Measurements from ENCODE around the gene STIP1. TPM values are rescaled to one million over a fixed set of nuclear protein-coding genes. Genes with fewer than 3 reads are reported as not detected.

The STIP1 gene
- total and polyA plus RNA-seq, 2 donors (not counting 1 experiment from before 2014, with no cell fraction given): 49.8 to 78.7 TPM

GRCh38 chr11:64235437-64236161 lies 49.6 kb downstream of the STIP1 start:
- Mint-ChIP-seq H3K27ac (peak overlapping the region; percentile 96), H3K27me3 (no peaks in the 10 kb centered on the region), H3K9me3 (ENCODE audit: insufficient read depth) (no peaks in the 10 kb centered on the region), H3K4me1 (peaks cover 63% of the 10 kb centered on the region), H3K4me3 (peak overlapping the region; percentile 96)
- Histone ChIP-seq H3K27ac (ENCODE audit: low read length in 2 of 2) (peak overlapping the region; percentile 65 to 85), H3K4me1 (ENCODE audit: control insufficient read depth in 2 of 2, insufficient read depth in 2 of 2, low read length in 2 of 2) (peaks cover 36 to 73% of the 10 kb centered on the region in 2 donors), H4K20me1 (ENCODE audit: control insufficient read depth, insufficient read depth, low read length, poor library complexity, severe bottlenecking) (peaks cover 25% of the 10 kb centered on the region), H3K9ac (ENCODE audit: low read length) (peak overlapping the region; percentile 89), H3K4me2 (replicated peaks; ENCODE audit: low read depth, low read length, poor library complexity, severe bottlenecking) (peak overlapping the region; percentile 99), H3K79me2 (ENCODE audit: control insufficient read depth, insufficient read depth, low read length) (peaks cover 23% of the 10 kb centered on the region), H2AFZ (ENCODE audit: insufficient read depth, low read depth, low read length, poor library complexity, severe bottlenecking) (peak overlapping the region; percentile 64), H3K27me3 (replicated peaks in 1 of 4; ENCODE audit: control extremely low read depth in 1 of 4, control insufficient read depth in 3 of 4, insufficient read depth in 4 of 4, low read length in 3 of 4) (no peaks in the 10 kb centered on the region), H3K9me3 (ENCODE audit: control extremely low read depth in 1 of 3, control insufficient read depth in 2 of 3, insufficient read depth in 1 of 3, low read length in 2 of 3) (no peaks in the 10 kb centered on the region), H3K4me3 (ENCODE audit: control extremely low read depth in 1 of 5, extremely low read depth in 1 of 5, insufficient read depth in 1 of 5, low read depth in 2 of 5, low read length in 4 of 5) (peak overlapping the region; percentile 53 to 84 (median 67)), H3K36me3 (replicated peaks in 1 of 2; ENCODE audit: control extremely low read depth in 1 of 2, control insufficient read depth in 1 of 2, extremely low read depth in 1 of 2, insufficient read depth in 2 of 2, low read length in 1 of 2) (peaks cover 0 to 27% of the 10 kb centered on the region in 2 experiments)
- no peak for TF ChIP-seq EZH2 (IDR thresholded peaks at IDR 0.05; ENCODE audit: borderline replicate concordance, insufficient read depth, low read depth, low read length, poor library complexity, severe bottlenecking)
- no peak for TF ChIP-seq CTCF (IDR thresholded peaks at IDR 0.05)
- ChIA-PET CTCF (interaction anchor here (1.0 to 2.2 kb wide), 4 partner anchors 29 to 65 kb away, joined by 3 to 10 read pairs (median 4); partner anchors contain the start of gene FERMT3), POLR2A (interaction anchor here (0.9 to 2.7 kb wide), 3 partner anchors 10 to 608 kb away, joined by 3 to 8 read pairs (median 6); partner anchors contain the start of gene FERMT3)
- intact Hi-C loops (cut with micrococcal nuclease): no loop called here
- 91% methylated on average over 12 of the region's 12 CpGs for WGBS (ENCODE audit: insufficient coverage)
- DNase-seq: no peak
- no peak for ATAC-seq (ENCODE audit: low read depth)

GRCh38 chr11:64237484-64237951 lies 51.5 kb downstream of the STIP1 start:
- no peaks in the 10 kb centered on the region for H3K9me3 Mint-ChIP-seq (ENCODE audit: insufficient read depth)
- ChIA-PET CTCF (interaction anchor here (0.8 to 1.2 kb wide), 3 partner anchors 12 to 30 kb away, joined by 3 read pairs; no protein-coding TSS in a partner anchor), POLR2A (interaction anchor here (1.0 to 2.7 kb wide), 3 partner anchors 8 to 54 kb away, joined by 3 to 8 read pairs (median 4); no protein-coding TSS in a partner anchor)
- H3K4me1 ChIP-seq (ENCODE audit: control insufficient read depth in 2 of 2, insufficient read depth in 2 of 2, low read length in 2 of 2): peaks cover 33 to 67% of the 10 kb centered on the region in 2 donors
- 97% methylated on average over 10 of the region's 12 CpGs for WGBS (ENCODE audit: insufficient coverage)
- H3K79me2 ChIP-seq (ENCODE audit: control insufficient read depth, insufficient read depth, low read length): peaks cover 24% of the 10 kb centered on the region
- H3K27me3 ChIP-seq (replicated peaks in 1 of 4; ENCODE audit: control extremely low read depth in 1 of 4, control insufficient read depth in 3 of 4, insufficient read depth in 4 of 4, low read length in 3 of 4): no peaks in the 10 kb centered on the region
- H3K9me3 ChIP-seq (ENCODE audit: control extremely low read depth in 1 of 3, control insufficient read depth in 2 of 3, insufficient read depth in 1 of 3, low read length in 2 of 3): no peaks in the 10 kb centered on the region
- intact Hi-C loops (cut with micrococcal nuclease): no loop called here
- no peak overlapping the region for H2AFZ ChIP-seq (ENCODE audit: insufficient read depth, low read depth, low read length, poor library complexity, severe bottlenecking)
- H3K4me3 Mint-ChIP-seq: peak overlapping the region; percentile 53
- H3K9ac ChIP-seq (ENCODE audit: low read length): no peak overlapping the region
- peaks cover 57% of the 10 kb centered on the region for H3K4me1 Mint-ChIP-seq
- peak overlapping the region in 1 of 2 donors; percentile 98 for H3K27ac ChIP-seq (ENCODE audit: low read length in 2 of 2)
- peak overlapping the region; percentile 38 for H3K4me2 ChIP-seq (replicated peaks; ENCODE audit: low read depth, low read length, poor library complexity, severe bottlenecking)
- no peak overlapping the region for H3K4me3 ChIP-seq (ENCODE audit: control extremely low read depth in 1 of 5, extremely low read depth in 1 of 5, insufficient read depth in 1 of 5, low read depth in 2 of 5, low read length in 4 of 5)
- H3K27me3 Mint-ChIP-seq: no peaks in the 10 kb centered on the region
- H4K20me1 ChIP-seq (ENCODE audit: control insufficient read depth, insufficient read depth, low read length, poor library complexity, severe bottlenecking): peaks cover 26% of the 10 kb centered on the region
- TF ChIP-seq CTCF (IDR thresholded peaks at IDR 0.05): no peak
- no peak for TF ChIP-seq EZH2 (IDR thresholded peaks at IDR 0.05; ENCODE audit: borderline replicate concordance, insufficient read depth, low read depth, low read length, poor library complexity, severe bottlenecking)
- peaks cover 0 to 28% of the 10 kb centered on the region in 2 experiments for H3K36me3 ChIP-seq (replicated peaks in 1 of 2; ENCODE audit: control extremely low read depth in 1 of 2, control insufficient read depth in 1 of 2, extremely low read depth in 1 of 2, insufficient read depth in 2 of 2, low read length in 1 of 2)
- peak overlapping the region; percentile 56 for H3K27ac Mint-ChIP-seq
- no peak for DNase-seq
- ATAC-seq (ENCODE audit: low read depth): no peak
